HG03025 (cell line): ENCODE data around the gene PRIMA1.

ENCODE experiments used
- ATAC-seq: cut with Tn5 transposase; IDR thresholded peaks from one replicate; pipeline ENCODE4 v1.9.1; 2021; ENCODE audit warnings: mild to moderate bottlenecking, moderate library complexity; ENCODE audit not compliant: unreplicated experiment, low FRiP score

PRIMA1 gene

DNA sequence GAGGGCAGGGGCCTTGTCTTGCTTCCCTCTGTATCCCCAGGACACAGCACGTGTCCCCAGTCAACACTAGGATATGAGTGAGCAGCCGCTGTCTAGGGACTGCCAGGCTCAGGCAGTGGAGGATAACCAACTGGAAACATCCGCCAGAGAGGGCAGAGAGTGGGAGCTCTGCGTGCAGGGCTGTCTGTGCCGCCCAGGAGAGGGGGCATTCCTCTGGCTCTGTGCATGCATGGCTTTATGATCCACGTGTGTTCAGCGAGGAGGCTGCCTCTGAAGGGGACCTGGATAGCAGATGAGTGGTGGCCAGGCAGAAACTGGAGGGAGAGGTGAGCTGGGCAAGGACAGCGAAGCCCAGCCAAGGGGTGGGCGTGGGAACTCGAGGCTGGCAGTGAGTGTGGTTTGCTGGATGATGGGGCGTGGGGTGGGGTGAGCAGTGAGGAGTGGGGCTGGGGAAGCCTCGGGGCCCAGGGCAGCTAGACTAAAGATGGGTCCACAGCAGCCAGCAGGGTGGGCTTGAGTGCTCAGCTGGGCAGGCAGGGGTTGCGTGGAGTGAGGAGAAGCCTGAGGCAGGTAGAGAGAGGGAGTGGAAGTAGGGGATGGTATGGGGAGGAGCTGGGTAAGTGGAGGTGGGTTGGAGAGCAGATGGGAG, 72.9 kb downstream of the PRIMA1 start:
- ATAC-seq, result no peak

DNA sequence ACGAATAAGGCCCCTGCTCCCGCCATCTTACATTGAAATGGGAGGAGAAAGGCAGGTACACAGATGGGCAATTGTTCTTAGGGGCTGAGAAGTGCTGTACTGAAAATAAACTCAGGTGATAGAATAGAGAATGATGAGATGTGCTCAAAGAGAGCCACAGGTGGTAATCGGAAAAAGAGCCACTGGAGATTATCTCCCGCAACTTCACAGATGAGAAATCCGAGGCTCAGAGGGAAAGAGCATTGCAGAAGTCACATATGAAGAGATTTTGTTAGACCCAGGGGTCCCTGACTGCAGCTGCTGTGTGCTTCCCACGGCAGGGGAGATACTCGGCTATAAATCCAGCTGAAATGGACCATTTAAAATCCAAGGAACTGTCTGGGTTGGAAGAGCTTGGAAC, 73.7 kb downstream of the PRIMA1 start:
- no peak for ATAC-seq

DNA sequence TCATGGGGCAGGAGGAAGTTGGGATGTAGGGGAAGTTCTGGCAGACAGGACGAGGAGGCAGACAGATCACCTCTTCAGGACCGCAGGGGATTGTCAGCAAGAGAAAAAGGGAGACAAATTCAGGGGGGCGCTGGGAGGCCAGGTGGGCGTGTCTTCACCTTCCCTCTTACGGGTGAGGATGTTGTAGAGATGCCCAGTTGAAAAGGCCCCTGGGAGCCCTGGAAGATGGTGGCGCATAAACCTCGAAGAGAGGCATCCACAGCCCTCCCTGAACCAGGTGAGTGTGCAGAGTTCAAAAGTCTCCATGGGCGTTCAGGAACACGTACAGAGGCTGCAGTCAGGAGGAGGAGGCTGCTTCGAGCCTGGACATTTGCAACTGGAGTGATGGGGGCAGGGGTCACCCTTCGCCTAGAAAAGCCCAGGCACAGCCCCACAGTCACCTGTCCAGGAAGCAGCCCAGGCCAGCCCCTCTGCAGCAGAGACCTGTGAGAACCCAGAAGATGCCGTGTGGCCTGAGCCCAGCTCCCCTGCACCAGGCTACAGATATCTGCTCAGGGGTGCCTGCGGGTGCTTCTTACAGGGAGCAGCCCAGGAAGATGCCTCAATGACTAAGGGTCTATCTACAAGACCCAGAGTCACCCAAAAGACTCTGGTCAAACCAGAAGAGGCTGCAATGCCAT, 74.4 kb downstream of the PRIMA1 start:
- no peak for ATAC-seq

DNA sequence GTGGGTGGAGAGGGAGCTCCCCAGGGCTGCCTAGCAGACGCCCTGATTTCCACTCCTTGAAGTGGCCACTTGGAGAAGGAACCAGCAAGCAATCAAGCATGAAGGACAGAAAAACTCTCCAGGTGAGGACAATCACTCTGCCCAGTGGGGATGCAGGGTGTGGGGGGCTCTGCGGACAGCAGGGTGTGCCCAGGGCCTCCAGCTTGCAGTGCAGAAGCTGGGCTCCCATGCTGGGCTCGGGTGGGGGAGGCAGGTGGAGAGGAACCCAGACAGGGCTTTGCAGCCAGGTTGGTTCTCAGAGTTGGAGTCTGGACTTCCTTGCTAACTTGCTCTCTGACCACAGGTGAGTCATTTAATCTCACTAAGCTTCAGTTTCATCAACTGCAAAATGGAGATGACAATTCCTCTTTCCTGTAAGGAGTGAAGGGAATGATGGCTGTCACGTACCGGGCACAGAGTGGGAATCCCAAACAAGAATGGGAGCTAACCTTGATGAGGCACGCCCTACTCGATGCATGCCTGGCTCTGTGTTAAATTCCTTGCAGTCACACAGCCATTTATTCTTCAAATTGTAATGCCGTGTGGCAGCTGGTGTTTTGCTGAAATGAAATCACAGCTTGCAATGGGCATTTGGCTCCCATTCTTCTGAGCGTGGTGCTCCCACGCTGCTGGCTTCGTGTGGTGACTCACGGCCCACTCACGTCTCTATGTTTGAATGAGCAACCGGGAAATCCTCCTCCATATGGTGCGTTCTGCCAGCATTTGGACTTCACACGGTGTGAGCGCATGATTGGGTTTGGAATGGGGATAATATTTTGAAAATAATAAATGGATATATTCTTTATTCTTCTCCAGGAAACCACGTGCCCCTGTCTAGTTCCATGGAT, 75.2 kb downstream of the PRIMA1 start:
- ATAC-seq, result no peak

DNA sequence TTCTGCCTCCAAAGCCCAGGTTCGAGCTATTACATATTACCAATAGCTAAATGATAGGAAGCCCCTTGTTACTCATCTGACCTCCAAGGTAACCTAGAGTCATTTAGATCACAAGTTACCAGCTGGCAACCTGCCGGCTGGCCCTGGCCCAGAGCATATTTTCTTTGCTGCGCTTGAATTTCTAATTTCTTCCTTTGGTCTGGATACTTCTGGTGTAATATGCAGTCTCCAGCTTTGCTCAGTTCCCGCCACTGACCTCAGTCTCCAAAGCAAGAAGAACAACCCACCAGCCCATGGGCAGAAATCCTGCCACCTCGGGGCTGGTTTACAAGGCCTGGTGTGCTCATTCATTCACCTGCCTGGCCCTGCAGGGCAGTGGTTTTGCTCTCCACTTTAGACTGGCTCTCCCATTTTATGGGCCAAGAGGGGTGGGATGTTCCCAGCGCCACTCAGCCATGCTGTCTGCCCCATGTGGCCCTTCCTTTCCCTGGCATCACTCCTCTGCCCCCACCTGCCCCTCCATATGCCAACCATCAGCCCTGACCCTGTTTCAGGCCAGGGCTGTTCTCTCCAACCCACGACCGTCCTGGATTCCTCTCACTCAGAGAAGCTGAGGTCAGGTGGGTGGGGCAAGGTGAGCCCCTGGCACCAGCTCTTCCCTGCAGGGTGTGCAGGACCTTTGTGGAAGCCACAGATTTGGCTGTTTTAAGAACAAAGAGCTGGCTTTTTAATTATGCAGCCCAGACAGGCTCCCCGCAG, 76.0 kb downstream of the PRIMA1 start:
- ATAC-seq, result no peak

DNA sequence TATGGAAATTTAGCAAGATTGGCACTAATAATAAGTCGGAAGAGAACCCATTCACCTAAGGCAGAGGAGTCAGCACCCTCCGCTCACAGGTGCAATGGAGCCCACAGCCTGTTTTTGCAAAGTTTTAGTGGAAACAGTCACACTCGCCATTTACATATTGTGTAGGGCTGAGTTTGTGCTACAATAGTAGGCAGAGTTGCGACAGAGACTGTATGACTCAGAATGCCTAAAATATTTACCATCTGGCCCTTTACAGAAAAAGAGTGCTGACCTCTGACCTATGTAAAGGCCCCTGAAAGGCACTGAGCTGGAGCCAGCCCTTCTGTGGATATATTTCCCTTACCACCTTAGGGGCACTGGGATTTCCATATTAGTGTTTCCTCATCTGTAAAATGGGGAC, 79.0 kb downstream of the PRIMA1 start:
- no peak for ATAC-seq

DNA sequence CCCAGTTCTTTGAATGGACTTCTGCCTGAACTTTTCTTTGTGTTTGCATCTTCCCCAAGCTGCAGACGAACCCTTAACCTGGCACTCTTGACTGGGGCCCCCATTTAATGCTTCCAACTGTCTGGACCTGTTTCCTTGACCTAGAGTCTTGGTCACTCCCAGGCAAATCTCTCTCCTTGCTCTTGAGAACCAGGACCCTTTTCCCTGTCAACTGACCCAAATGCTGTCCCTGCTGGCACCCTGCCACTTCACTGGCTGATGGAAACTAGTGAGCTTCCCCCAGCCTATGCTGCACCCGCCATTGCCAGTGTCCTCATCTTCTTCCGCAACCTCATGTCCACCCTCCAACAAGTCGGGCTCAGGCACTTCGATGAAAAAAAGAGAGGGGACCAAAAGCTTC, 79.5 kb downstream of the PRIMA1 start:
- no peak for ATAC-seq

DNA sequence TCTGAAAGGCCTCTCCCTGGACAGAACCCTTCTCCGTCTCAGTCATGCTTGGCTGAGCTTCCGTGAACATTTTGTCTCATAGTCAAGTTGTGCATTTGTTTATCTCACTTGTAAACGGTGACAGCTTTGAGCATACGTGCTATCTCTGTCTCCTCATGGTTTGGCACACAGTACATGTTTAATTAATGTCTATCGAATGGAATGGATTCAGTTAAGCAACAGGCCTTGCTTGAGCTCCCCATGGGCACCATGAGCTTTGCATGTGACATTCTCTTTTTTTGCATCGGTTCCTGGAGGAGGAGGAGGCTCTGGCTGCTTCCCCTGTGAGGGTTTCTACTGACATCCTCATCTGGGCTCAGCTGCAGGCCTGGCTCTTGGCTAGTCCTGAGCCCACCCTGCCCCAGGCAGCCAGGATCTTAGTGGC, 80.0 kb downstream of the PRIMA1 start:
- ATAC-seq, result no peak

DNA sequence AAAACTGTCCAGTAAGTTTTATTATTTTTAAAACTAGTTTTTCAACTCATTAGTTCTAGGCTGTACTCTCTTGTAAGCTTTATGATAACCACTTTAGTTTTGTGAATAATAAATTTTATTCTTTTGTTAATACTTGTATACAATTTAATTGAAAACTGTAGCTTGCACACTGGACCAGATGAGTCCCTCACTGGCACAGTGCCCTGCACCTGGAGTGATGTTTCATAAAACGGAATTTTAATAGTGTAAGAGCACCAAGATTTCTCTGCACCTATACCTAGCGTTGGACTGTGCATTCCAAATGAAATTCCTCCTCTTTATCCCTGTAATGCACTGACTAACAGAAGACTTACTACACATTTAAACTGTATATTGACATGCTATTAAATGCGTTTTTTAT, 80.8 kb downstream of the PRIMA1 start:
- ATAC-seq, result no peak

DNA sequence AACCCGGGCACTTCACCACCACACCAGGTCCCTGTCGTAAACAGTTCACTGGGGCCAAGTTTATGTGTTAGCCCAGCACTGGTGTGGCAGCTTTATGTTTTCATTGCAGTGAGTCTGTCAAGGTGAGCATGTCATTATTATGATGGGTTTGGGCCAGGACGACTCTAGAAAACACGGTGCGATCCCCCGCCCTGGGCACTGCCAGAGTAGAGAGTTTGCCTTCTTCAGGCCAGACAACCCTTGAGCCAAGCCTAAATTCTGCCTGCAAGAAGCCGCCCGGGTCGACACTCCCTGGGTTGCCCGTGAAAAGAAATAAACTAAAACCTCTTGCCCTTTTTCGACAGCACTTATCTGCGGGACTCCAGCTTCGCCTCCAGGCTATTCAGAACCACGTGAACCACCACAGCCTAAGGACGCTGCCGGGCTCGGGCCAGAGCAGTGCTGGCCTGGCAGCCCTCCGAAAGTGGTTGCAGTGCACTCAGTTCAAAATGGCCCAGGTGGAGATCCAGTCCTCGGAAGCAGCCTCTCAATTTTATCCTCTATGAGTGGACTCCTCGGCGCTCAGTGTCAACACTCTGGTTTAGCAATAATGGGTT, 81.8 kb downstream of the PRIMA1 start:
- no peak for ATAC-seq

DNA sequence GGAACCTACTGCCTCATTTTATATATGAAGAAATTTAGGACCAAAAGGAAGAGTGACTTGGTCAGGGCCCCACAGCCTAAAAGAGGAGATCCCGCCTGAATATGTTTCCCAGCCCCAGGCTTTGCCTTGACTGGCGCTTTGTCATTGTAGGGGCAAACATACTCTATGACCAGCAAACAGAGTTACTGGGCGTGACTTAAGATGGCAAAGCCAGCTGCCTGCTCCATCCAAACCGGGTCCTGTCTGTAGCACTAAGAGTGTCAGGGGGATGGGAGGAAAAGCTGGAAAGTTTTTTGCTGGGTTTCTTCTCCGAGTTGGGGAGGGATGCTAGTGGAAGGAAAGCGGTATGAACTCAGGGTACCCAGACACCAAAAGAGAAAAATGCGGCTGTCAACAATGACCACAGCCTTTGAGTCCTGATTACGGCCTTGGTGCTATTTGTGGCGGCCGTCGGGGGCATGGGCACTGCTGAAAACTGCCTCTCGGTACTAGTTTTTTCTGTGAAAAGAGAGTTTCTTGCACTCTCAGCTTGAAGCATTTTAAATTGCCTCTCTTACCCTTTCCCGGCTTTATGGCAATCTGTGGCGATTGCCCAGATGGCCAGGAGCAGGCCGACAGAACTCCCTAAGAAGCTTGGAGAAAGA, 82.7 kb downstream of the PRIMA1 start:
- ATAC-seq, result no peak

DNA sequence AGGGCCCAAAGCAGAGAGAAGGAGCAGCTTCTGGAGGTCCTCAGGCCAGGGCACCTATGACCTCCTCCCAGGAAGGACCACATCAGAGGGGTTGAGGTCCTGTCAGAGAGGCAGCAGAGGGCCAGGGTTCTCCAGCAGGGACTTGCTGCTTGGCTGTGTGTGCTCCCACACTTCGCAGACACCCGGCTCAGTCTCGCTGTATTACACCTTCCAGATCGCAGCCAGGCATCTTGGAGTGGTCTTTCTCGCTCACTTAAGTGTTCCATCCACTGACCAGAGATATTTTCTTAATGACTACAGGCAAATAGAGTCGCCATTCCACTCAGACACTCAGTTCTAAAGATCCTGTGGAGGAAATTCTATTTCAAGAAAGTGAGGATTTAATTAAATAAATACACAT, 84.3 kb downstream of the PRIMA1 start:
- ATAC-seq, result no peak

DNA sequence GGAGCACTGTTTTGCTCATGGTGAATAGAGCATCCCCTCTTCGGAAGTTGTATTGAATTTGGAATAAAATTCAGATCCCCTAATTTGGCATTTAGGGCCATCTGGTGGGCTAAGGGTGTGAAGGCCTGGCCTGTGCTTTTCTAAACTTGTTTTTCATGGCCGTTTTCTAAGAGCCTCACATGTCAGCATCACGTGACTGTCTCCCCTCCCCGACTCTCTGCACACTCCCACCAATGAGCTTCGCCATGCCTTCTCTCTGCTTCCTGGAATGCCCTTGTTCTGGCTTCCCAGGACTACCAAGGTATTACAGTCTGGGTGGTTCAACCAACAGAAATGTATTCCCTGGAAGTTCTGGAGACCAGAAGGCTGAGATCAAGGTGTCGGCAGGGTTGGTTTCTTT, 85.3 kb downstream of the PRIMA1 start:
- ATAC-seq, result no peak

DNA sequence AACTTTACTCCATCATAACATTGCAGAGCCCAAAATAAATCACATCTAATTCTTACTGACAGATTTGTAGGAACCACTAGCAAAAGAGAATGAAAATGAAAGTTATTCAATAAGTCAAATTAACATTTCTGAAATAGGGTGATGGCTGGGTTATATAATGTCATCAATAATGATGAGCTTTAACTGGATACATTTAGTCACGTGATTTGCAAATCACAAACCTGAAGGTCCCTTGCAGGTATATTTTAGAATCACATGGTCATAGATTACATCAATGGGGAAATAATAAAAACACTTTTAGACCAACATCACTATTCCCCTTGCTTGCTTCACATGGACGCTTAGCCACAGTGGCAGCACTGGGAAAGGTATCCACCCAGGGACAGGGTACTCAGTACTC, 86.7 kb downstream of the PRIMA1 start:
- no peak for ATAC-seq

DNA sequence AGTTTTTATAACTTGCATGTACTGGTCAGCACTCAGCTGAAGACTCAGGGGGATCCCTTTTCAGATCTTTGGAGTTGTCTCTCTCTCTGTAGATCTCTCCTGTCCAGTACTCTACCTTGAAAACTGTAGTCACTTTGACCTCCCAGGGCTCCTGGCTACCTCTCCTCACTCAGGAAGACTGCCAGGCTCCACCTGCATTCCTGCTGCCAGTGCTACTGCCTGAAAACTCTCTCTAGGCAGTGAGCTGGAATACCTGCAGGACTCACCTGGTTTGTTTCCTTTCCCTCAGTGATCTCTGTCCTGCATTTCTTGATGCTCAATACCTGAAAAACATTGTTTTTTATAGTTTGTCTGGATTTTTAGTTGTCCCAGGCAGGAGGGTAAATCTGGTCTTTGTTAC, 87.4 kb downstream of the PRIMA1 start:
- ATAC-seq, result no peak

DNA sequence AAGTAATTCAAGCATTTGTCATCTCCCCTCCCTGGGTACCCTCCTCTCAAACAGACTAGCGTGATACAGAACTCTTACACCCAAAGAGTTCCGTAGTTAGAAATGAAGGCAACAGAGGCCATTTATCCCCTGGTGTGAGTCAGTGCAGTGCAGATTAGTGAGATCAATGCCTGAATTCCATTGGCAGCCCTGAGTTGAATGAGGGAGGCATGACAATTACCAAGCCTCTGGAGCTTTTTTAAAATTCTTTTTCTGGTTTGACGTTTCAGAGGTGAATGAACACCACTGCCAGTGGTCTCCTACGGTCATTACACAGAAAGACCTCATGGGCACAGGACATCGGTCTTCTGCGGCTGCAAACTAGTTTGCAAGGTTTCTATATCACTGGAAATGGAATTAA, 94.4 kb downstream of the PRIMA1 start:
- no peak for ATAC-seq

DNA sequence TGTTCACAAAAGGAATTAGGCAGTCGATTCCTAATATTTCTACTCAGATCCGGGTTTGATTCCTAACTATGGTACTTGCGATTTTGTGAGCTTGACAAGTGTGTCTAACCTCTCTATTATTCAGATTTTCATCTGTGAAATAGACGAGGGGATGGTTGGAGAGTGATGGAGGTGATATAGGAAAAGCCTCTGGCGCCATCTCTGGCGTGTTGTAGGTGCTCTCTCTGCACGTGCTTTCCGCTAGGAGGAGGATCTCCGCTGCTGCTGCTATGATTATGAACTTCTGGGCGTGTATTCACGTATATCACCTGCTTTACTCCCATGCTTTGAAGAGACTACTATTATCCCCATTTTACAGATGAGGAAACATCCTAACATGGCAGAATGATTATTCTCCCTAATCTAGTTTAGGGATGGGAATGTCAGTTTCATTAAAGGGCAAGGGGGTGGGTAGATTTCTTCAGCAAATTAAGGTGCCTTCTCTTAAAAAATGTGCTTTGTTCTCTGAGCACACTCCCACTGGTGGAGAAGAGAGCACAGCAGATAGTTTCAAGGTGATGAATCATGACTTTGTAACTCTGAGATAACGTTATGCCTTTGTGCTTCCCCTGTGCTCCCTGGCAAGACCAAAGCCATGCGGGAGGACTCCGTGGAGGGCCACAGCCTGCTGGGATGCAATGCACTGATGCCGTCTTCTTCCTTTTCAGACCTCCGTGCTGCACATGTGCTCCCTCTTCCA, 97.1 kb downstream of the PRIMA1 start:
- no peak for ATAC-seq

DNA sequence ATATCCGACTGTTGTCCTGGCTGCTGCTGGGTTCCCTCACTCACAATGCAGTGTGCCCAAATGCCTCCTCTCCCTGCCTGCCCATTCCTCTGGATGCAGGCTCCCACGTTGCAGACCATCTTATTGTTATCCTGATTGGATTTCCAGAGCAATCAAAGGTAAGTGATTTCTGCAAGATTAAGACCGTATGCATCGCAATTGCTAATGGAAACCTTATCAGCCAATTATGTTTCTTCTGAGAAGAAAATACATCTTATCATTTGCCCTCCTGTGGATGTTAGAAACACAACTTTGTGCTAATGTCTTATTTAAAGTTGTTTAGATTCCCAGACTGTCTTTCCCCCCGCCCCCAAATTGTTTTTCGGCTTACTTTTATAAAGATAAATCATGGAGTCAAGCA, 98.1 kb downstream of the PRIMA1 start:
- ATAC-seq, result no peak

DNA sequence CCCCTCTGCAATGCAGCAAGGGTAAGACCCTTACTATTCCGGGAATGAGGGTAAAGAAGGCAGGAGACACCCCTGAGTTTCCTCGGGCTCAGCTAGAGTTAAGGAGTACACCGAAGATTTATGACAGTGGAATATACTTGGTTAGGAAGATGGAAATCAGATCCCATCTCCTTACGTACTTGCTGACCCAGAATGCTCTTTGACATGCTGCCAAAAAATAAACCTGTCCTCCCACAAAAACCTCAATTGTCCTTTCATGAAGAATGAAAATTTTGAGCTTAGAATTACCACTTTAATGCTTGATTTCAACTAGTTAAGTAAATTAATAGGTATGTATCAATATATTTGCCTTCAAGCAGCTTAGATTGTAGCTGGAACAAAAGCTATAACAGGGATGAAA, 99.5 kb downstream of the PRIMA1 start:
- ATAC-seq, result no peak
